GM12878 (cell line): ENCODE measurements around the gene PCED1B. TPM values are rescaled to one million over a fixed set of nuclear protein-coding genes. Genes with fewer than 3 reads are reported as not detected.

Source experiments
- ATAC-seq: fragments of 200-7000 bp; cut with Tn5 transposase; 3 replicates; pipeline ENCODE4 v1.9.1; 2020; ENCODE audit warnings: mild to moderate bottlenecking, moderate library complexity
- BruUV-seq: library from RNA; stranded (reverse); fragments of 400-500 nt; replicated peaks from 2 replicates; lab custom pipeline; 2021; lab: Mats Ljungman, UMichigan
- CTCF ChIA-PET: fragments of 300-600 bp; sonication (Branson Sonifier 250); formaldehyde crosslinking; extraction: SDS; loops from one replicate; lab custom pipeline; 2021; ENCODE audit warnings: inconsistent platforms; lab: Yijun Ruan, JAX
- POLR2A ChIA-PET: fragments of 350-600 bp; formaldehyde crosslinking; extraction: SDS; loops from one replicate; lab custom pipeline; 2021; ENCODE audit warnings: inconsistent platforms; lab: Charles Lee
- RAD21 ChIA-PET: fragments of 300-600 bp; sonication (Branson Sonifier 250); formaldehyde crosslinking; loops from one replicate; lab custom pipeline; 2023; ENCODE audit warnings: antibody characterized with exemption; ENCODE audit not compliant: unreplicated experiment; lab: Charles Lee
- SMC1A ChIA-PET: fragments of 300-600 bp; sonication (Branson Sonifier 250); formaldehyde crosslinking; loops from one replicate; lab custom pipeline; 2023; ENCODE audit not compliant: unreplicated experiment, uncharacterized antibody; lab: Charles Lee
- DNase-seq: peaks from one replicate; pipeline ENCODE4 v3.0.0-alpha.2; 2011; ENCODE audit warnings: low read depth, low spot score
- FAIRE-seq: peaks from 3 replicates; lab custom pipeline; 2011; peaks lifted over from hg19 to GRCh38; lab: Jason Lieb, UNC
- H2AFZ ChIP-seq: 2 replicates; pipeline ENCODE4 v1.6.0; 2011; ENCODE audit warnings: low read depth, low read length, control low read depth; ENCODE audit not compliant: control insufficient read depth
- H3K27ac ChIP-seq: 2 replicates; pipeline ENCODE4 v1.5.1; 2011; ENCODE audit warnings: control low read depth; ENCODE audit not compliant: control insufficient read depth, insufficient read depth
- H3K27me3 ChIP-seq, 2 experiments: replicated peaks in 1 of 2; 2 replicates each; pipeline versions ENCODE4 v1.6.0 to v1.6.1; 2011; ENCODE audit warnings: low read length in 1 of 2; ENCODE audit not compliant: control insufficient read depth in 2 of 2, insufficient read depth in 2 of 2
- H3K36me3 ChIP-seq, 2 experiments: 2 replicates each; pipeline ENCODE4 v1.5.1; 2011; ENCODE audit warnings: low read length in 1 of 2; ENCODE audit not compliant: control insufficient read depth in 2 of 2, insufficient read depth in 2 of 2
- H3K4me1 ChIP-seq: 2 replicates; pipeline ENCODE4 v1.6.1; 2011; ENCODE audit warnings: mild to moderate bottlenecking, low read length, moderate library complexity, mixed read lengths; ENCODE audit not compliant: control insufficient read depth, insufficient read depth
- H3K4me2 ChIP-seq: 2 replicates; pipeline ENCODE4 v1.6.0; 2011; ENCODE audit warnings: control low read depth; ENCODE audit not compliant: control insufficient read depth, insufficient read depth
- H3K4me3 ChIP-seq: fragments of 200-600 bp; sonication (generic); 2 replicates; pipeline ENCODE4 v1.5.1; 2016
- H3K79me2 ChIP-seq: 2 replicates; pipeline ENCODE4 v1.6.0; 2011; ENCODE audit warnings: low read length; ENCODE audit not compliant: control insufficient read depth, insufficient read depth
- H3K9ac ChIP-seq: 2 replicates; pipeline ENCODE4 v1.8.0; 2011; ENCODE audit warnings: low read length, control low read depth, mixed read lengths; ENCODE audit not compliant: control insufficient read depth, insufficient read depth
- H3K9me3 ChIP-seq: replicated peaks from 3 replicates; pipeline ENCODE4 v1.5.1; 2011; ENCODE audit warnings: mild to moderate bottlenecking, low read length; ENCODE audit not compliant: control insufficient read depth, insufficient read depth
- H4K20me1 ChIP-seq: 2 replicates; pipeline ENCODE4 v1.6.0; 2011; ENCODE audit not compliant: control insufficient read depth, insufficient read depth
- IKZF2 ChIP-seq, 2 experiments: fragments of 450-650 bp; IDR thresholded peaks; 2 replicates each; pipeline ENCODE4 v1.6.1; 2017; ENCODE audit warnings: mild to moderate bottlenecking in 2 of 2, moderate library complexity in 2 of 2
- IRF4 ChIP-seq: IDR thresholded peaks from 2 replicates; pipeline ENCODE4 v1.6.1; 2011; ENCODE audit warnings: low read depth, low read length
- MTA3 ChIP-seq: IDR thresholded peaks from 2 replicates; pipeline ENCODE4 v1.6.1; 2012; ENCODE audit warnings: low read length, inconsistent platforms, borderline replicate concordance
- RAD51 ChIP-seq: fragments of 450-650 bp; IDR thresholded peaks from 2 replicates; pipeline ENCODE4 v1.6.1; 2016; ENCODE audit warnings: moderate library complexity, mild to moderate bottlenecking, inconsistent platforms
- WGBS: methylation state at CpG from one replicate; pipeline ENCODE4 v1.1.6; 2016; ENCODE audit warnings: low lambda C conversion rate; ENCODE audit not compliant: insufficient replicate concordance, insufficient coverage; ENCODE audit errors: missing lambda C conversion rate; 5-methylcytosine and 5-hydroxymethylcytosine counted together
- in situ Hi-C: fragments of 300-500 bp; cut with MboI; formaldehyde crosslinking; loops from 9 replicates; pipeline ENCODE4 v1.14.3; 2018; ENCODE audit warnings: mixed read lengths
- intact Hi-C: fragments of 100-400 bp; cut with micrococcal nuclease; formaldehyde crosslinking; loops from one replicate; pipeline ENCODE4 v1.14.2; 2022; ENCODE audit not compliant: unreplicated experiment
- polyA plus RNA-seq, 11 experiments: library from polyadenylated mRNA; depleted of rRNA in 4 of 11; unstranded in 6 of 11; stranded (reverse) in 5 of 11; fragments of >200 nt; fragmentation: Nextera tagmentation in 4 of 11; fragmentation: Illumina TruSeq in 1 of 11; extraction: Ambion mirVana in 4 of 11; extraction: Trizol in 1 of 11; gene quantifications; 1 replicate in 1 of 11; 2 replicates in 10 of 11; pipeline versions ENCODE4 v1.2.1 to v1.2.3, GENCODE V29; 2011 to 2016; ENCODE audit warnings: inconsistent platforms in 2 of 11, missing spikeins in 2 of 11, low read depth in 1 of 11
- total RNA-seq, 4 experiments: library from RNA; depleted of rRNA in 3 of 4; stranded (reverse); fragments of >200 nt in 3 of 4; fragmentation: Illumina TruSeq in 1 of 4; extraction: Trizol in 1 of 4; gene quantifications; 2 replicates each; pipeline versions ENCODE4 v1.2.1 to v1.2.3, GENCODE V29; 2013 to 2021
- TF ChIP-seq, protein P1 (sequence below): IDR thresholded peaks from 2 replicates; pipeline ENCODE4 v1.6.1; 2012; ENCODE audit warnings: low read depth, low read length, improper control_type of control experiment
- TF ChIP-seq, protein P2 (sequence below): fragments of 450-650 bp; conservative IDR thresholded peaks from 2 replicates; pipeline ENCODE4 v1.6.1; 2017; ENCODE audit warnings: mild to moderate bottlenecking, moderate library complexity

Gene PCED1B
- total and polyA plus RNA-seq, 10 of the 15 experiments (the other 5 are each of a cell fraction or from before 2014, with no cell fraction given) = 0.80 to 8.8 (median 3.0) TPM

DNA sequence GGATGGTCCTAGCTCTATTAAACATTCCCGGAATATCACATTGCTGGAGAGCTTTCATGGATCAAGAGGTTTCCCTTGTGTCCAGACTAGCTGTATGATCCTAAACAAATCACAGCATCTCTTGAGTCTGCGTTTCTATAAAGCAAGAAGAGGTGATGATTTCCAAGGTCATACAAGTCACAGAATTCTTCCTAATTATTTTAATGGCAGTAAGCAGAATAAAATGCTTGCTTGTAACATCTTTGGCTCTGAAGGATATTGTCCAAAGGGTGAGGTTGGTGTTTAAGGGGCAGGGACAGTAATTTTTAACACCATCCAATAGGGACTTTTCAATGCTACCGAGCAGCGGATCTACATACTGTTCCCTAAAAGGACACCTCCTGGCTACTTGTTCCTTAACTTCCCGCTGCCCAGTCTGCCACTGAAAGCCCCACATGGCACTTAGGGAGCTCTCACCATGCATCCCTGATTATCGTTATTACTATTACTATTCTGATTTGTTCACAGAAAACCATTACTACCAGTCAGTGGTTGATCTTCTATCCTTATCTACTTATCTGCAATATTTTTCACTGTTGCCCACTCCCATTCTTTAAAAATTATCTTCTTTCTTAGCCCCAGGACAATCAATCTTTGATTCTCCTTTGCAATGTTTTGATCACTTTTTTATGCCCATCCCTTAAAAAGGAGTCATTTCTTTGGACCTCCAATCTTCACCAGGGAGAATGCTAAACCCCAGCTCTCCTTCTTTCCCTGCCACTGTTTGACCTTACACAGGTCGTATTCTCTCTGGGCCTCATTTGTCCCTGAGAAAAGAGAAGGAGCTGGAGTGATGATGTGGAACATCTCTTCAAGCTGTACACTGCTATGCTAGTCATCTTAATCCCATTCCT, 4.0 kb upstream of the PCED1B start (continued):
- TF ChIP-seq, protein P1, sequence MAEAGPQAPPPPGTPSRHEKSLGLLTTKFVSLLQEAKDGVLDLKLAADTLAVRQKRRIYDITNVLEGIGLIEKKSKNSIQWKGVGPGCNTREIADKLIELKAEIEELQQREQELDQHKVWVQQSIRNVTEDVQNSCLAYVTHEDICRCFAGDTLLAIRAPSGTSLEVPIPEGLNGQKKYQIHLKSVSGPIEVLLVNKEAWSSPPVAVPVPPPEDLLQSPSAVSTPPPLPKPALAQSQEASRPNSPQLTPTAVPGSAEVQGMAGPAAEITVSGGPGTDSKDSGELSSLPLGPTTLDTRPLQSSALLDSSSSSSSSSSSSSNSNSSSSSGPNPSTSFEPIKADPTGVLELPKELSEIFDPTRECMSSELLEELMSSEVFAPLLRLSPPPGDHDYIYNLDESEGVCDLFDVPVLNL = no peak
- TF ChIP-seq MTA3 = no peak
- TF ChIP-seq, all 136 proteins: peak for 0

DNA sequence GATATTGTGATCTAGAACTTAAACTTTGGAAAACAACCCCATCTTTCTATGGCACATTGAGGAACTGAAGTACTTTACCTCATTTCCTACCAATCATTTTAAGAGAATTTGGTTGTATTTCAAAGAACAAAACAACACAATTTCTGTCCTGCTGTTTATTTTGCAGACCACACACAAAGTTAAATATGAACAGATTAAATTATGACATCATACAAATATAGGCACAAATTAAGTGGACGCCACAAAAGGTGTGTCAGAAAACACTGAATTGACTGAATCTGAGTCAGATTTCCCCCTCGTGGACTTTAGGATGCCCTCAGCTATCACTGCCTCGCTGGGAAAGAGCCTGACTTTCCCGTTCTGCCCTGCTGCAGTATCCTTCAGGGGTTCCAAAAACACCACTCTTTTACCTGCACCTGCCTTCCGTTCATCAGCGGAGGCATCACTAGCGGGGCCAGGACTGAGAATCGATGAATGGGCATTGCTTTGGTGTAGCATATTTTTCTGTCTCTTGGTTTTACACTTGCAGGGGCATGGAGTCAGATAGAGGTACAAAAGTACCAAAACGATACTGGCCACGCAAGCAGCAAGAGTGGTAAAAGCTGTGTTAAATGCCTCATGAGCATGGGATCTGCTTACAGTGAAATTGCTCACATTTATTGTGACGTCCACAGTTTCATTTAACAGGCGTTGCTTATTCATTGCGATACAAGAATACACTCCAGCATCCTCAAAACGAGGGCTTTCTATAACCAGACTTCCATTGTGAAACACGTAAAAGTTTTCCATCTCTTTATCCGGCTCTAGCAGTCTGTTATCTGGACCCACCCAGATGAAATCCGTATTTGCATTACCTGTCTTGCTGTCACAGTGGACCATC, 2.0 kb upstream of the PCED1B start:
- RAD21 ChIA-PET = interaction anchor here (1.2 to 2.2 kb wide), 2 partner anchors 230 to 331 kb away, joined by 3 to 9 read pairs; no protein-coding TSS in a partner anchor
- intact Hi-C loops = loop anchor here (2.0 kb wide), 1 partner anchor 229 kb away; no protein-coding TSS in a partner anchor
- peaks cover 12 to 19% of the 10 kb centered on the region in 2 experiments for H3K27me3 ChIP-seq
- CTCF ChIA-PET = interaction anchor here (0.8 to 2.8 kb wide), 4 partner anchors 9 to 320 kb away, joined by 3 to 12 read pairs (median 4); no protein-coding TSS in a partner anchor
- H2AFZ ChIP-seq = no peak overlapping the region
- no peaks in the 10 kb centered on the region for H3K9me3 ChIP-seq
- H3K36me3 ChIP-seq = no peaks in the 10 kb centered on the region
- POLR2A ChIA-PET = no interaction called here
- no peak for TF ChIP-seq IKZF2 (IDR thresholded peaks at IDR 0.05)
- no peak for TF ChIP-seq IRF4
- TF ChIP-seq RAD51 = no peak
- TF ChIP-seq, protein P2, sequence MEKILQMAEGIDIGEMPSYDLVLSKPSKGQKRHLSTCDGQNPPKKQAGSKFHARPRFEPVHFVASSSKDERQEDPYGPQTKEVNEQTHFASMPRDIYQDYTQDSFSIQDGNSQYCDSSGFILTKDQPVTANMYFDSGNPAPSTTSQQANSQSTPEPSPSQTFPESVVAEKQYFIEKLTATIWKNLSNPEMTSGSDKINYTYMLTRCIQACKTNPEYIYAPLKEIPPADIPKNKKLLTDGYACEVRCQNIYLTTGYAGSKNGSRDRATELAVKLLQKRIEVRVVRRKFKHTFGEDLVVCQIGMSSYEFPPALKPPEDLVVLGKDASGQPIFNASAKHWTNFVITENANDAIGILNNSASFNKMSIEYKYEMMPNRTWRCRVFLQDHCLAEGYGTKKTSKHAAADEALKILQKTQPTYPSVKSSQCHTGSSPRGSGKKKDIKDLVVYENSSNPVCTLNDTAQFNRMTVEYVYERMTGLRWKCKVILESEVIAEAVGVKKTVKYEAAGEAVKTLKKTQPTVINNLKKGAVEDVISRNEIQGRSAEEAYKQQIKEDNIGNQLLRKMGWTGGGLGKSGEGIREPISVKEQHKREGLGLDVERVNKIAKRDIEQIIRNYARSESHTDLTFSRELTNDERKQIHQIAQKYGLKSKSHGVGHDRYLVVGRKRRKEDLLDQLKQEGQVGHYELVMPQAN = no peak
- TF ChIP-seq, all 136 proteins: peak for 0
- Histone ChIP-seq H3K4me2 (no peak overlapping the region), H3K27ac (no peak overlapping the region), H3K4me1 (peaks cover 10% of the 10 kb centered on the region), H3K79me2 (no peaks in the 10 kb centered on the region), H4K20me1 (no peaks in the 10 kb centered on the region), H3K9ac (no peak overlapping the region), H3K4me3 (no peak overlapping the region)
- FAIRE-seq = no peak
- 58% methylated on average over 17 of the region's 17 CpGs for WGBS
- in situ Hi-C loops = no loop called here
- DNase-seq = no peak
- no peak for ATAC-seq
- SMC1A ChIA-PET = interaction anchor here (2.5 kb wide), 1 partner anchor 230 kb away, joined by 9 read pairs; no protein-coding TSS in a partner anchor
- BruUV-seq = no TSS peak
